ENCODE data around the gene SLC9A9. TPM values are rescaled to one million over a fixed set of nuclear protein-coding genes. Genes with fewer than 3 reads are reported as not detected.
A peak's percentile ranks its signal among the peaks of the same experiment; 100 is the strongest.

The SLC9A9 gene
- total and polyA plus RNA-seq, 8 donors, result 0.58 to 29.7 (median 14.0) TPM

GRCh38 chr3:143218166-143218835 is 630.0 kb downstream of the SLC9A9 start:
- Histone ChIP-seq H3K27ac (no peak overlapping the region), H3K4me1 (no peaks in the 10 kb centered on the region), H3K9me3 (no peaks in the 10 kb centered on the region), H3K4me3 (no peak overlapping the region), H3K36me3 (no peaks in the 10 kb centered on the region), H3K27me3 (no peaks in the 10 kb centered on the region)
- DNase-seq, result no peak
- intact Hi-C loops (cut with DNase I; ENCODE audit: low total_unique reads), result no loop called here
- no peak for TF ChIP-seq POLR2AphosphoS5 (IDR thresholded peaks at IDR 0.05)
- TF ChIP-seq, protein P1, sequence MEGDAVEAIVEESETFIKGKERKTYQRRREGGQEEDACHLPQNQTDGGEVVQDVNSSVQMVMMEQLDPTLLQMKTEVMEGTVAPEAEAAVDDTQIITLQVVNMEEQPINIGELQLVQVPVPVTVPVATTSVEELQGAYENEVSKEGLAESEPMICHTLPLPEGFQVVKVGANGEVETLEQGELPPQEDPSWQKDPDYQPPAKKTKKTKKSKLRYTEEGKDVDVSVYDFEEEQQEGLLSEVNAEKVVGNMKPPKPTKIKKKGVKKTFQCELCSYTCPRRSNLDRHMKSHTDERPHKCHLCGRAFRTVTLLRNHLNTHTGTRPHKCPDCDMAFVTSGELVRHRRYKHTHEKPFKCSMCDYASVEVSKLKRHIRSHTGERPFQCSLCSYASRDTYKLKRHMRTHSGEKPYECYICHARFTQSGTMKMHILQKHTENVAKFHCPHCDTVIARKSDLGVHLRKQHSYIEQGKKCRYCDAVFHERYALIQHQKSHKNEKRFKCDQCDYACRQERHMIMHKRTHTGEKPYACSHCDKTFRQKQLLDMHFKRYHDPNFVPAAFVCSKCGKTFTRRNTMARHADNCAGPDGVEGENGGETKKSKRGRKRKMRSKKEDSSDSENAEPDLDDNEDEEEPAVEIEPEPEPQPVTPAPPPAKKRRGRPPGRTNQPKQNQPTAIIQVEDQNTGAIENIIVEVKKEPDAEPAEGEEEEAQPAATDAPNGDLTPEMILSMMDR (IDR thresholded peaks at IDR 0.05), result no peak
- no peak for TF ChIP-seq POLR2A (IDR thresholded peaks at IDR 0.05)
- WGBS, 5 donors, result 76 to 82% (median 81%) methylated on average over 2 of the region's 2 CpGs

DNA sequence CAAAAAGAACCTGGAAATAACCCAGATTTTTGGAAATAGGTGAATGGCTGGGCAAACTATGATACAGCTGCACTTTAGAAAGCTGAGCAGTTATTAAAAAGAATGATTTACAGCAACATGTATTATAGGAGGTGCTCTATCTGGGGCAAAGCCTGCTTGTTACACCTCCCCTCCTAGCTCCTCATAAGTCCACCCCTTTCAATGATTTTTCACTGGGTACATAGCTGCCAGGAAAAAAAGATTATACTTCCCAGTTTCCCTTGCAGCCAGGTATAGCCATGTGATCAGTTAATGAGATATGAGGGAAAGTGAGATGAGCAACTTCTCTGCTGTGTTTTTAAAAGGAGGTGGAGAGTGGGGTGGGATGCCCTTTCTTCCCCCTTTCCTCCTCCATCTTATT is 631.0 kb downstream of the SLC9A9 start:
- H3K4me1 ChIP-seq, result no peaks in the 10 kb centered on the region
- H3K27ac ChIP-seq, result no peak overlapping the region
- no peaks in the 10 kb centered on the region for H3K36me3 ChIP-seq
- no peaks in the 10 kb centered on the region for H3K9me3 ChIP-seq
- intact Hi-C loops (cut with DNase I; ENCODE audit: low total_unique reads), result no loop called here
- TF ChIP-seq EP300 (IDR thresholded peaks at IDR 0.05) (no peak), POLR2A (IDR thresholded peaks at IDR 0.05) (no peak), POLR2AphosphoS5 (IDR thresholded peaks at IDR 0.05) (no peak)
- TF ChIP-seq, protein P1 (IDR thresholded peaks at IDR 0.05), result no peak
- H3K4me3 ChIP-seq, result no peak overlapping the region
- no peaks in the 10 kb centered on the region for H3K27me3 ChIP-seq
- DNase-seq, result no peak

DNA sequence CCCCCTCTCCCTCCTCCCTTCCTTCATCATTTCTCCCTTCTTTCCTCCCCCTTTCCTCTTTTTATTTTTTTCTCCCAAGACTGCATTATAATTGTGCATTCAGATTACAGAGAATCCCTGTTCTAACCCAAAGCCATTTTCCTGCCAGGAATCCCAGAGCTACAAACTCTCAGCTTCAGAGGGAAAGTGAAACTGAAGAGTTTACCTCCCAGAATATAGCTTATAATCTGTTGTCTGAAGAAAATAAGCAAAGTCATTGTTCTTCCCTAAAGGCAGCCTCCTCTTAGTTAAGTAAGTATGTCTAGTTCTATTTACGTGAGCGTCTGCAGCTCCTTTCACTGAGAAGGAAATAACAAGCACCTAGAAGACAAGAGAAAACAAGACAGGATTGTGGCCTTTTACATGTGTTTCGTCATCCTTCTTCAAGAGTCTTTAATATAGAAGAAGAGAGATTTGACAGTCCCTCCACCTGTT is 631.5 kb downstream of the SLC9A9 start:
- H3K27ac ChIP-seq, result no peak overlapping the region
- 47 to 57% (median 54%) methylated on average over 3 of the region's 3 CpGs for WGBS, 5 donors

More for the DNA sequence above, 631.5 kb downstream of the SLC9A9 start:
- Histone ChIP-seq H3K9me3 (no peaks in the 10 kb centered on the region), H3K27me3 (no peaks in the 10 kb centered on the region), H3K4me1 (no peaks in the 10 kb centered on the region), H3K4me3 (no peak overlapping the region), H3K36me3 (no peaks in the 10 kb centered on the region)
- intact Hi-C loops (cut with DNase I; ENCODE audit: low total_unique reads), result no loop called here
- TF ChIP-seq, protein P1 (IDR thresholded peaks at IDR 0.05), result no peak
- no peak for TF ChIP-seq EP300 (IDR thresholded peaks at IDR 0.05)
- no peak for TF ChIP-seq POLR2AphosphoS5 (IDR thresholded peaks at IDR 0.05)
- TF ChIP-seq POLR2A (IDR thresholded peaks at IDR 0.05), result no peak
- peak in 1 of 2 donors; percentile 60 for DNase-seq

Other genes starting within 250 kb of the SLC9A9 start
- gene DIPK2A, start 123.4 kb upstream of the SLC9A9 start, total RNA-seq, result 100 to 1,000 TPM in 1 of 5 donors, 10 to 100 TPM in 4; 18.7 to 142 (median 24.3) TPM
- 1 to 10 TPM; 3.9 to 8.5 (median 4.0) TPM for gene DIPK2A, start 123.4 kb upstream of the SLC9A9 start, polyA plus RNA-seq